NB4 (cell line): ENCODE measurements around the gene AIRE.

ENCODE experiments used
- POLR2A ChIP-seq: IDR thresholded peaks from 2 replicates; pipeline ENCODE4 v1.6.1; 2011; ENCODE audit warnings: mild to moderate bottlenecking; ENCODE audit not compliant: insufficient read length; ENCODE audit errors: extremely low read depth
- TF ChIP-seq, protein P1 (sequence below): IDR thresholded peaks from one replicate; pipeline ENCODE4 v1.5.1; 2012; ENCODE audit warnings: low read depth, low read length

DNA sequence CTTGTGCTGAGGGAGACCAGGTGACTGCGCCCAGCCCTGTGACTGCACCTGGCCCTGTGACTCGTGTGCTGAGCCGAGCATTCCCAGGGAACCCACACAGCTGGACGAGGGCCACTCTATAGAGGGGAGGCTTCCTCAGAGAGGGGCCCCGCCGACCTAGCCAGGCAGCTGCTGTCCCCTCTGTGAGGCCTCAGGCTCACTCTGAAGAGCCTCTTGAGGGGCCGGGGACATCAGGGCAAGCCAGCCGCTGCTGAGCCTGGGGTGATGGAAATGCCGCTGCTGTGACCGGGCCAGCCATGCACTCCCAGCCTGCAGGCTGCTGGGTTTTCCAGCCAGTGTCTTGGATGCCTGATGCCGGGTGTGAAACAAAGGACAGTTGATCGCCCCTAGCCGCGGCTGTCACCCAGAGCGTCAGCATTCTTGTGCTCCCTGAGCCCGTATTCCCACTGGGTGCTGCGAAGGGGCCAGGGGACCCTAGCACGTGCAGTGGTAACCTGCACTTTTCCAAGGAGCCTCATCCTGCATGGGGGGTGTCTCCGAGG, 31.6 kb downstream of the AIRE start:
- TF ChIP-seq, protein P1, sequence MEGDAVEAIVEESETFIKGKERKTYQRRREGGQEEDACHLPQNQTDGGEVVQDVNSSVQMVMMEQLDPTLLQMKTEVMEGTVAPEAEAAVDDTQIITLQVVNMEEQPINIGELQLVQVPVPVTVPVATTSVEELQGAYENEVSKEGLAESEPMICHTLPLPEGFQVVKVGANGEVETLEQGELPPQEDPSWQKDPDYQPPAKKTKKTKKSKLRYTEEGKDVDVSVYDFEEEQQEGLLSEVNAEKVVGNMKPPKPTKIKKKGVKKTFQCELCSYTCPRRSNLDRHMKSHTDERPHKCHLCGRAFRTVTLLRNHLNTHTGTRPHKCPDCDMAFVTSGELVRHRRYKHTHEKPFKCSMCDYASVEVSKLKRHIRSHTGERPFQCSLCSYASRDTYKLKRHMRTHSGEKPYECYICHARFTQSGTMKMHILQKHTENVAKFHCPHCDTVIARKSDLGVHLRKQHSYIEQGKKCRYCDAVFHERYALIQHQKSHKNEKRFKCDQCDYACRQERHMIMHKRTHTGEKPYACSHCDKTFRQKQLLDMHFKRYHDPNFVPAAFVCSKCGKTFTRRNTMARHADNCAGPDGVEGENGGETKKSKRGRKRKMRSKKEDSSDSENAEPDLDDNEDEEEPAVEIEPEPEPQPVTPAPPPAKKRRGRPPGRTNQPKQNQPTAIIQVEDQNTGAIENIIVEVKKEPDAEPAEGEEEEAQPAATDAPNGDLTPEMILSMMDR: no peak
- no peak for TF ChIP-seq POLR2A
